ENCODE results near the gene MSRB1. TPM values are rescaled to one million over a fixed set of nuclear protein-coding genes. Genes with fewer than 3 reads are reported as not detected.
"Not testable (repeated sequence)": the region's sequence is repeated elsewhere in the genome, so short reads cannot be mapped to it uniquely, and the experiment has no call there.

The MSRB1 gene
- total and polyA plus RNA-seq, 5 donors from 2014 or later, result 8.3 to 50.9 (median 27.8) TPM

- peaks cover 27% of the 10 kb centered on the region for H3K4me1 ChIP-seq (ENCODE audit: control insufficient read depth, insufficient read depth, low read length, poor library complexity, severe bottlenecking)
- not testable (repeated sequence) for H3K27ac ChIP-seq (ENCODE audit: insufficient read depth, low read length, poor library complexity, severe bottlenecking); H3K4me3 Mint-ChIP-seq; DNase-seq; H3K27me3 Mint-ChIP-seq; H3K27ac Mint-ChIP-seq; H3K36me3 Mint-ChIP-seq; ATAC-seq (ENCODE audit: low read depth in 2 of 2); H3K4me3 ChIP-seq (ENCODE audit: low read depth, low read length); H3K27me3 ChIP-seq (ENCODE audit: control insufficient read depth, insufficient read depth, low read length); H3K9me3 Mint-ChIP-seq; H3K9me3 ChIP-seq (ENCODE audit: control insufficient read depth in 2 of 2, low read length in 2 of 2)
- peaks cover 13% of the 10 kb centered on the region for H3K36me3 ChIP-seq (ENCODE audit: control insufficient read depth, insufficient read depth, low read length)
- H3K4me1 Mint-ChIP-seq, result peaks cover 11 to 30% (median 14%) of the 10 kb centered on the region in 4 donors
Measured at GRCh38 chr16:1957434-1958142, 14.6 kb upstream of the MSRB1 start.

DNA sequence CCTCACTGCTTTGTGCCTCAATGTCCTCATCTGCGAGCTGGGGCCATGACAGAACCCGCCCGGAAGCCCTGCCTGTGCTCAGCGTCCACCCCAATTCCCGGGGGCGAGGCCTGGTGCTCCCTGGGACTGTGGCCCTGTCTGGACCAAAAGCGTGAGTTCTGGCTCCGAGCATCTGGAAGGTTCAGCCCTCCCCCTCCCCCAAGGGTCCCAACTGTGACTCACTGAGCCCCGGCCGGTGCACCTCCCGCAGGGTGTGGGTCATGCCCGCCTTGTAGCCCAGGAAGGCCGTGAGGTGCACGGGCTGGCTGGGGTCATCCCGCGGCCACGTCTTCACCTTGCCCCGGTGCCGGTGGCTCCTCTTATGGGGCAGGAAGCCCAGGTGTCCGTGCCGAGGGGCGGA is 10.7 kb upstream of the MSRB1 start:
- no peaks in the 10 kb centered on the region for H3K36me3 Mint-ChIP-seq
- no peaks in the 10 kb centered on the region for H3K36me3 ChIP-seq (ENCODE audit: control insufficient read depth, insufficient read depth, low read length)
- H3K4me1 Mint-ChIP-seq, result no peaks in the 10 kb centered on the region
- H3K27me3 ChIP-seq (ENCODE audit: control insufficient read depth, insufficient read depth, low read length), result no peaks in the 10 kb centered on the region
- H3K9me3 Mint-ChIP-seq, result no peaks in the 10 kb centered on the region
- DNase-seq (no peak), ATAC-seq (ENCODE audit: low read depth in 2 of 2) (no peak)
- H3K9me3 ChIP-seq (ENCODE audit: control insufficient read depth in 2 of 2, low read length in 2 of 2), result no peaks in the 10 kb centered on the region
- H3K27me3 Mint-ChIP-seq, result no peaks in the 10 kb centered on the region
- H3K27ac Mint-ChIP-seq, result no peak overlapping the region
- H3K4me3 Mint-ChIP-seq, result no peak overlapping the region
- H3K27ac ChIP-seq (ENCODE audit: insufficient read depth, low read length, poor library complexity, severe bottlenecking), result no peak overlapping the region
- H3K4me1 ChIP-seq (ENCODE audit: control insufficient read depth, insufficient read depth, low read length, poor library complexity, severe bottlenecking), result peaks cover under 1% of the 10 kb centered on the region
- H3K4me3 ChIP-seq (ENCODE audit: low read depth, low read length), result no peak overlapping the region

GRCh38 chr16:1950559-1950958 is 7.6 kb upstream of the MSRB1 start:
- Mint-ChIP-seq H3K4me3 (no peak overlapping the region), H3K36me3 (no peaks in the 10 kb centered on the region), H3K9me3 (no peaks in the 10 kb centered on the region), H3K27ac (no peak overlapping the region), H3K27me3 (peaks cover 5% of the 10 kb centered on the region), H3K4me1 (no peaks in the 10 kb centered on the region)
- Histone ChIP-seq H3K36me3 (ENCODE audit: control insufficient read depth, insufficient read depth, low read length) (no peaks in the 10 kb centered on the region), H3K9me3 (ENCODE audit: control insufficient read depth in 2 of 2, low read length in 2 of 2) (no peaks in the 10 kb centered on the region), H3K4me3 (ENCODE audit: low read depth, low read length) (no peak overlapping the region), H3K27ac (ENCODE audit: insufficient read depth, low read length, poor library complexity, severe bottlenecking) (no peak overlapping the region), H3K4me1 (ENCODE audit: control insufficient read depth, insufficient read depth, low read length, poor library complexity, severe bottlenecking) (no peaks in the 10 kb centered on the region), H3K27me3 (ENCODE audit: control insufficient read depth, insufficient read depth, low read length) (no peaks in the 10 kb centered on the region)
- ATAC-seq (ENCODE audit: low read depth in 2 of 2), result no peak
- DNase-seq, result no peak

DNA sequence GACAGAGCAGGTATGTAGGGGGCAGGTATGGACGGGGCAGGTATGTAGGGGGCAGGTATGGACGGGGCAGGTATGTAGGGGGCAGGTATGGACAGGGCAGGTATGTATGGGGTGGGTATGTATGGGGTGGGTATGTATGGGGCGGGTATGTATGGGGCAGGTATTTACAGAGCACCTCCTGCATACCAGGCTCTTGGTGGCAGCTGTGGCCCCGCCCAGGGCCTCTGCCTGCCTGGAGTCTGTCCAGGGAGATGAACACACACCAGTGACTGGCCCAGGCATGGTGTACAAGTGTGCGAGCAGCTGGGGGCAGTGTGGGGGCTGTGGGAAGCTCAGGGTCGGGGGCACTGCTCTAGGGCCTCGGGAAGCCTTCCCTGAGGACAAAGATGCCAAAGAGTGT is 7.0 kb upstream of the MSRB1 start:
- Histone ChIP-seq H3K36me3 (ENCODE audit: control insufficient read depth, insufficient read depth, low read length) (no peaks in the 10 kb centered on the region), H3K4me1 (ENCODE audit: control insufficient read depth, insufficient read depth, low read length, poor library complexity, severe bottlenecking) (no peaks in the 10 kb centered on the region), H3K27ac (ENCODE audit: insufficient read depth, low read length, poor library complexity, severe bottlenecking) (no peak overlapping the region), H3K27me3 (ENCODE audit: control insufficient read depth, insufficient read depth, low read length) (no peaks in the 10 kb centered on the region), H3K9me3 (ENCODE audit: control insufficient read depth in 2 of 2, low read length in 2 of 2) (no peaks in the 10 kb centered on the region), H3K4me3 (ENCODE audit: low read depth, low read length) (no peak overlapping the region)
- Mint-ChIP-seq H3K36me3 (no peaks in the 10 kb centered on the region), H3K27ac (no peak overlapping the region), H3K4me3 (no peak overlapping the region), H3K9me3 (no peaks in the 10 kb centered on the region), H3K27me3 (peaks cover 5% of the 10 kb centered on the region), H3K4me1 (no peaks in the 10 kb centered on the region)
- ATAC-seq (ENCODE audit: low read depth in 2 of 2) (no peak), DNase-seq (no peak)

GRCh38 chr16:1949507-1949906 is 6.5 kb upstream of the MSRB1 start:
- Mint-ChIP-seq H3K4me1 (peaks cover 0 to 2% (median under 1%) of the 10 kb centered on the region in 4 donors), H3K4me3 (no peak overlapping the region), H3K9me3 (no peaks in the 10 kb centered on the region), H3K27me3 (peaks cover 5% of the 10 kb centered on the region), H3K27ac (no peak overlapping the region), H3K36me3 (no peaks in the 10 kb centered on the region)
- Histone ChIP-seq H3K9me3 (ENCODE audit: control insufficient read depth in 2 of 2, low read length in 2 of 2) (no peaks in the 10 kb centered on the region), H3K4me3 (ENCODE audit: low read depth, low read length) (no peak overlapping the region), H3K27me3 (ENCODE audit: control insufficient read depth, insufficient read depth, low read length) (no peaks in the 10 kb centered on the region), H3K27ac (ENCODE audit: insufficient read depth, low read length, poor library complexity, severe bottlenecking) (no peak overlapping the region), H3K4me1 (ENCODE audit: control insufficient read depth, insufficient read depth, low read length, poor library complexity, severe bottlenecking) (no peaks in the 10 kb centered on the region), H3K36me3 (ENCODE audit: control insufficient read depth, insufficient read depth, low read length) (no peaks in the 10 kb centered on the region)
- DNase-seq (no peak), ATAC-seq (ENCODE audit: low read depth in 2 of 2) (no peak)

GRCh38 chr16:1947369-1947670 is 4.3 kb upstream of the MSRB1 start:
- ATAC-seq (ENCODE audit: low read depth in 2 of 2), result no peak
- peaks cover 13% of the 10 kb centered on the region for H3K4me1 ChIP-seq (ENCODE audit: control insufficient read depth, insufficient read depth, low read length, poor library complexity, severe bottlenecking)
- Mint-ChIP-seq H3K4me1 (peaks cover 0 to 17% (median 8%) of the 10 kb centered on the region in 4 donors), H3K9me3 (no peaks in the 10 kb centered on the region), H3K27me3 (peaks cover 5% of the 10 kb centered on the region), H3K36me3 (no peaks in the 10 kb centered on the region), H3K4me3 (no peak overlapping the region), H3K27ac (no peak overlapping the region)
- H3K27ac ChIP-seq (ENCODE audit: insufficient read depth, low read length, poor library complexity, severe bottlenecking), result no peak overlapping the region
- no peaks in the 10 kb centered on the region for H3K9me3 ChIP-seq (ENCODE audit: control insufficient read depth in 2 of 2, low read length in 2 of 2)
- no peak for DNase-seq
- H3K36me3 ChIP-seq (ENCODE audit: control insufficient read depth, insufficient read depth, low read length), result no peaks in the 10 kb centered on the region
- H3K27me3 ChIP-seq (ENCODE audit: control insufficient read depth, insufficient read depth, low read length), result no peaks in the 10 kb centered on the region
- H3K4me3 ChIP-seq (ENCODE audit: low read depth, low read length), result no peak overlapping the region

GRCh38 chr16:1946495-1947368 is 3.7 kb upstream of the MSRB1 start:
- H3K9me3 ChIP-seq (ENCODE audit: control insufficient read depth in 2 of 2, low read length in 2 of 2), result no peaks in the 10 kb centered on the region
- Mint-ChIP-seq H3K4me1 (peaks cover 0 to 23% (median 8%) of the 10 kb centered on the region in 4 donors), H3K9me3 (no peaks in the 10 kb centered on the region), H3K27ac (no peak overlapping the region), H3K4me3 (peak overlapping the region in 1 of 4 donors; percentile 28), H3K27me3 (peaks cover 5% of the 10 kb centered on the region), H3K36me3 (no peaks in the 10 kb centered on the region)
- H3K4me3 ChIP-seq (ENCODE audit: low read depth, low read length), result no peak overlapping the region
- no peak for ATAC-seq (ENCODE audit: low read depth in 2 of 2)
- DNase-seq, result no peak
- H3K27ac ChIP-seq (ENCODE audit: insufficient read depth, low read length, poor library complexity, severe bottlenecking), result no peak overlapping the region
- H3K27me3 ChIP-seq (ENCODE audit: control insufficient read depth, insufficient read depth, low read length), result no peaks in the 10 kb centered on the region
- H3K4me1 ChIP-seq (ENCODE audit: control insufficient read depth, insufficient read depth, low read length, poor library complexity, severe bottlenecking), result peaks cover 19% of the 10 kb centered on the region
- H3K36me3 ChIP-seq (ENCODE audit: control insufficient read depth, insufficient read depth, low read length), result no peaks in the 10 kb centered on the region

Data from CD4-positive, CD25-positive, alpha-beta regulatory T cell (primary cell).